Right lobe of liver (tissue), 4 donors: Measurements from ENCODE around the gene PTGFRN.

Experiments
- CTCF ChIP-seq, 4 donors: fragments of 200-600 bp in 3 of 4; fragments of 450-650 bp in 1 of 4; IDR thresholded peaks; one replicate each; pipeline versions ENCODE4 v1.5.1 to v1.8.0; 2016 to 2022; ENCODE audit warnings: antibody characterized with exemption in 4 of 4, mild to moderate bottlenecking in 2 of 4
- POLR2A ChIP-seq: fragments of 450-650 bp; IDR thresholded peaks from one replicate; pipeline ENCODE4 v1.6.1; 2017; ENCODE audit warnings: antibody characterized with exemption, mild to moderate bottlenecking
- donor health status: DM: no; HTN: no; CAD: no.
- donor health status: DM: no; HTN: no; CAD: no.
- donor health status: DM: no; HTN: yes; CAD: no.

- no peak for TF ChIP-seq CTCF (IDR thresholded peaks at IDR 0.05)
- TF ChIP-seq POLR2A = no peak
These were observed 34.9 kb downstream of the PTGFRN start for GRCh38 chr1:116944613-116945012.
